Psoas muscle (tissue), 8 donors: ENCODE data around the gene IL31. TPM values are rescaled to one million over a fixed set of nuclear protein-coding genes. Genes with fewer than 3 reads are reported as not detected.

Experiments used
- ATAC-seq, 4 donors: fragments of 200-7000 bp; cut with Tn5 transposase; one replicate each; pipeline ENCODE4 v1.9.1; 2020; ENCODE audit warnings: moderate library complexity in 3 of 4, mild to moderate bottlenecking in 2 of 4
- DNase-seq, 2 donors: peaks; one replicate each; pipeline ENCODE4 v3.0.0-alpha.2; 2020
- H3K27ac ChIP-seq: fragments of 200-600 bp; one replicate; pipeline ENCODE4 v1.8.0; 2022
- H3K27me3 ChIP-seq, 3 donors: fragments of 200-600 bp in 1 of 3; one replicate each; pipeline versions ENCODE4 v1.6.1 to v1.8.0; 2013 to 2022; ENCODE audit warnings: low read length in 2 of 3, mild to moderate bottlenecking in 2 of 3, moderate library complexity in 1 of 3; ENCODE audit not compliant: insufficient read depth in 3 of 3
- H3K36me3 ChIP-seq, 2 donors: fragments of 200-600 bp in 1 of 2; one replicate each; pipeline versions ENCODE4 v1.6.1 to v1.8.0; 2013 to 2022; ENCODE audit warnings: low read depth in 1 of 2, mild to moderate bottlenecking in 1 of 2, moderate library complexity in 1 of 2; ENCODE audit not compliant: insufficient read depth in 1 of 2
- H3K4me1 ChIP-seq: fragments of 200-600 bp; one replicate; pipeline ENCODE4 v1.8.0; 2022
- H3K4me3 ChIP-seq: fragments of 200-600 bp; one replicate; pipeline ENCODE4 v1.8.0; 2022; ENCODE audit warnings: mild to moderate bottlenecking
- H3K9me3 ChIP-seq: fragments of 200-600 bp; one replicate; pipeline ENCODE4 v1.8.0; 2022
- whole genome bisulfite sequencing, 3 donors: extraction: QIAGEN DNeasy Blood & Tissue Kit; methylation state at CpG; one replicate each; pipeline versions ENCODE4 v1.1.6 to v1.1.7; 2013; 5-methylcytosine and 5-hydroxymethylcytosine counted together
- intact Hi-C, 2 donors: fragments of 100-400 bp; cut with DNase I; formaldehyde crosslinking; loops; one replicate each; pipeline versions ENCODE4 v1.11.0 to v1.14.2; 2022
- long read RNA-seq, 2 donors: library from polyadenylated mRNA; unstranded; transcript quantifications; one replicate each; pipeline ENCODE4 v2.0.0, GENCODE V29; 2021
- polyA plus RNA-seq, 3 donors: library from polyadenylated mRNA; stranded (reverse); fragments of 200-250 nt; gene quantifications; one replicate each; pipeline ENCODE4 v1.2.3, GENCODE V29; 2013
- total RNA-seq, 4 donors: library from RNA; stranded (reverse); fragmentation: NEBNext Ultra II Directional in 2 of 4; extraction: Animal tissue kit (Norgen Biotek cat#: 25700) in 2 of 4; gene quantifications; one replicate each; pipeline versions ENCODE4 v1.2.1 to v1.2.4, GENCODE V29; 2021 to 2023
- TF ChIP-seq, protein P1 (sequence below): fragments of 200-600 bp; IDR thresholded peaks from one replicate; pipeline ENCODE4 v1.8.0; 2022; ENCODE audit warnings: antibody characterized with exemption
- donor health status: healthy with polysubstance abuse.
- donor health status: DM: no; HTN: no; CAD: no; lungs with moderate emphysema.
- donor health status: Bipolar disorder and iron deficiency.
- donor health status: healthy.
- donor health status: DM: yes; HTN: yes; CAD: no.
- donor health status: DM: no; HTN: no; CAD: no.
- donor health status: DM: no; HTN: no; CAD: no.
- donor health status: DM: yes; HTN: yes; CAD: no.

Gene IL31
- total RNA-seq (not detected), polyA plus RNA-seq (not detected)
- long read RNA-seq, donor 1 = 0 reads
- long read RNA-seq, donor 2 = 0 reads

DNA sequence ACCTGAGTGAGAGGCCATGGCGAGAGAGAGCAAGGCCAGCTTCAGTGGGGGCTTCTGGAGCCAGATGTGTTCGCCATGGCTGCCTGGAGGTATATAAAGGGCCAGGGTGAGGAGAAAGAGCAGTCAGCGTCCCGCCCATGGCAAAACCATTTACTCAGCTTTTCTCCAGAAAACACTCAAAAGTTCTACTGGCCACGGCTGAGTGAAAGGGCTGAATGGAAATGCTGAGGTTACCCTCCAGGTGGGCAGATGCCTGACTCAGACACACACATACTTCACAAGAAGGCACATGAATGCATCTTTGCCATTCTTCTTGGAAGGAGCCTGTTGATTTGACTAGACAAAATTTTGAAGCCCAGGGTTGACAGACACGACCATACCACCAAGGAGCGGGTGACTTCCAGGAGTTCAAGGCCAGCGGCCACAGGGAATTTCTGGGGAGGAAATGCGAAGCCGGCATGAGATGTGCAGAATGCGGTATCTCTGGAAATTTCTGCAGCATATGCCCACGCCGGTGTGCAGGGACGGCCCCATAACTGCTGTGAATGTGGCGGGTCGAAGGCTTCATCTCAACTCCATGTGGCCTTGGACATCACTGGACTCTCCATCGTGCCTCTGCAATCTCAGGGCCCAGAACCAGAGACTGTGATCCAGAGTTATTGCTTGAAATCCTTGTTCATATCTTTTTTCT is at the start of gene IL31:
Gene IL31, minus strand, starts transcription at position 67 of the 691 bp plus-strand sequence. Its CDS starts 49 bp downstream, at position 18.
- no peaks in the 10 kb centered on the region for H3K27me3 ChIP-seq
- H3K27ac ChIP-seq = no peak within 1 kb of the TSS
- TF ChIP-seq, protein P1, sequence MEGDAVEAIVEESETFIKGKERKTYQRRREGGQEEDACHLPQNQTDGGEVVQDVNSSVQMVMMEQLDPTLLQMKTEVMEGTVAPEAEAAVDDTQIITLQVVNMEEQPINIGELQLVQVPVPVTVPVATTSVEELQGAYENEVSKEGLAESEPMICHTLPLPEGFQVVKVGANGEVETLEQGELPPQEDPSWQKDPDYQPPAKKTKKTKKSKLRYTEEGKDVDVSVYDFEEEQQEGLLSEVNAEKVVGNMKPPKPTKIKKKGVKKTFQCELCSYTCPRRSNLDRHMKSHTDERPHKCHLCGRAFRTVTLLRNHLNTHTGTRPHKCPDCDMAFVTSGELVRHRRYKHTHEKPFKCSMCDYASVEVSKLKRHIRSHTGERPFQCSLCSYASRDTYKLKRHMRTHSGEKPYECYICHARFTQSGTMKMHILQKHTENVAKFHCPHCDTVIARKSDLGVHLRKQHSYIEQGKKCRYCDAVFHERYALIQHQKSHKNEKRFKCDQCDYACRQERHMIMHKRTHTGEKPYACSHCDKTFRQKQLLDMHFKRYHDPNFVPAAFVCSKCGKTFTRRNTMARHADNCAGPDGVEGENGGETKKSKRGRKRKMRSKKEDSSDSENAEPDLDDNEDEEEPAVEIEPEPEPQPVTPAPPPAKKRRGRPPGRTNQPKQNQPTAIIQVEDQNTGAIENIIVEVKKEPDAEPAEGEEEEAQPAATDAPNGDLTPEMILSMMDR = no peak
- no peaks in the 10 kb centered on the region for H3K36me3 ChIP-seq
- 85 to 90% (median 89%) methylated on average over 17 of the region's 17 CpGs for WGBS, 3 donors
- ATAC-seq = no peak
- no peaks in the 10 kb centered on the region for H3K9me3 ChIP-seq
- H3K4me1 ChIP-seq = no peaks in the 10 kb centered on the region
- intact Hi-C loops = no loop called here
- no peak for DNase-seq
- H3K4me3 ChIP-seq = no peak within 1 kb of the TSS

DNA sequence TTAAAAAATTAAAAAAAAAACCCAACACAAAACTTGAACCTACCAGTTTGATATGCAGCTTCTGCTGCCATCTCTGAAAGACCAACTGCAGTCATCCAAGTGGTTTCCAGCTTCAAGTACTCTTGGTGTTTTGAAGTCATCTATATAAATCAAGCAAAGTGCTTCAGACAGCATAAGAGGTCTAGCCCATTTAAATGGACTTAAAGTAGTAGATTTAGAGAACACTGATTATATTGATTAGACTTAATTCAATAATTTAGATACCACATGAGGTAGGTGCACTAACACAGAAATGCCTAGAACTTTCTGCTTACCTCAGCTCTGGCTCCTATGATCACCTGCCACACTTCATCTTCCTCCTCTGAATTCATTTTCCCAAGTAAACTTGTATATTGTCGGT is 42.4 kb upstream of the IL31 start:
- 96 to 100% (median 97%) methylated on average over 1 of the region's 1 CpG for WGBS, 3 donors
- ATAC-seq = no peak
- H3K27ac ChIP-seq = no peak overlapping the region
- H3K27me3 ChIP-seq = no peaks in the 10 kb centered on the region
- H3K4me3 ChIP-seq = no peak overlapping the region
- intact Hi-C loops = no loop called here
- no peaks in the 10 kb centered on the region for H3K9me3 ChIP-seq
- no peaks in the 10 kb centered on the region for H3K4me1 ChIP-seq
- no peak for DNase-seq
- H3K36me3 ChIP-seq = peaks cover 22 to 98% of the 10 kb centered on the region in 2 donors
- TF ChIP-seq, protein P1 = no peak

DNA sequence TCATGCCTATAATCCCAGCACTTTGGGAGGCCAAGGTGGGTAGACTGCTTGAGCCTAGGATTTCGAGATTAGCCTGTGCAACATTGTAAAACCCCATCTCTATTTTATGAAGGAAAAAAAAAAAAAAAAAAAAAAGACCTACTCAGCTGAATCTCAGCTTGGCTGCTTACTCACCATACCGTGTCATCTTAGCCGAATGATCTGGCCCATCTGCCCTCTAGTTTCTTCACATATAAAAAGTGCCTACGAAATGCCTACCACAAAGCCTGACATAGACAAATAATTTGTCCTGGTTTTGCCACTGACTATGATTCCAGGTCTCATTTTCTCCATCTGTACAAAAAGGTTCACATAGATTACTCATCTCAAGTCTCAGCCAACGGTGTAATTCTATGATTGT is 41.8 kb upstream of the IL31 start:
- intact Hi-C loops = no loop called here
- DNase-seq (no peak), ATAC-seq (no peak)
- Histone ChIP-seq H3K36me3 (peaks cover 21 to 98% of the 10 kb centered on the region in 2 donors), H3K9me3 (no peaks in the 10 kb centered on the region), H3K27me3 (no peaks in the 10 kb centered on the region), H3K27ac (no peak overlapping the region), H3K4me1 (no peaks in the 10 kb centered on the region), H3K4me3 (no peak overlapping the region)
- WGBS, 3 donors = 76 to 91% (median 81%) methylated on average over 5 of the region's 5 CpGs
- TF ChIP-seq, protein P1 = no peak

DNA sequence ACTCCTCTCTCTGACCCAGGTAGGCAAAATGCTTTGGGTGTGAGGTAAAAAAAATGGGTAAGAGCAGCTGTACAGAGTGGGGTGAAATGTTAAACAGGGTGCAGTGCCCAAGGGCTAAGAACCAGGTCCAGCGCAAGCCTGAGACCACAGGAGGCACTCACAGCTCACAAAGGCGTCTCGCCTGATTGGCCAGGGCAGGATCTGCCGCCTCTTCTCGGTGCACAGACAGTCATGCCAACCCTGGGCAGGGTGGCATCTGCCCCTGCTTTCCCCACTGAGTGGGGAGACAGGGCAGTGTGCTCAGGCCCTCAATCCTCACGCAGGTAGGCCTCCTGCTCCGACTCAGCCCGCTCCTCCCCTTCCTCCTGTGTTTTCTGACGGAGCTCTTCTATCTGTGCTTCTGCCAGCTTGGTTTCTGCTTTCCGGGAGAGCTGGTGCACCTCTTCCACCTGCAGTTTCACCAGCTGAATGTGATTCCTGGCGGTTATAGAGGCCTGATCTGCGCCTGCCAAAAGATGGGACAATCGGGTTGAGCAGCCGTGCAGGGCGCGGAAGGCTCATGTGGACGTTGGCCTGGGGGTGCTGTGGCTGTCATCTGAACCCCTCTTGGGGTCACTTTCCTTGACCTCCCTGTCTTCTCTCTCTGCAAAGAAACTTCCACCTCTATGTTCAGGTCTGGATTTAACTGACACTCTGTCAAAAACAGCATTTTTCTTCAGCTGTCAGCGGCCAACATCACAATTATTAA is 34.2 kb upstream of the IL31 start:
- H3K27me3 ChIP-seq = peaks cover 0 to 24% (median 17%) of the 10 kb centered on the region in 3 donors
- H3K4me1 ChIP-seq = no peaks in the 10 kb centered on the region
- no peaks in the 10 kb centered on the region for H3K9me3 ChIP-seq
- peaks cover 5 to 65% of the 10 kb centered on the region in 2 donors for H3K36me3 ChIP-seq
- ATAC-seq (no peak), DNase-seq (no peak)
- intact Hi-C loops = loop anchor here in 1 of 2 donors (10.0 kb wide), 1 partner anchor 283 kb away; no protein-coding TSS in a partner anchor
- TF ChIP-seq, protein P1 = no peak
- no peak overlapping the region for H3K4me3 ChIP-seq
- WGBS, 3 donors = 89 to 90% (median 90%) methylated on average over 18 of the region's 18 CpGs
- H3K27ac ChIP-seq = no peak overlapping the region
